ENCODE results near the gene DCAF10. TPM values are rescaled to one million over a fixed set of nuclear protein-coding genes. Genes with fewer than 3 reads are reported as not detected.
"Not testable (repeated sequence)": the region's sequence is repeated elsewhere in the genome, so short reads cannot be mapped to it uniquely, and the experiment has no call there.

DCAF10 gene
- total and polyA plus RNA-seq, 2 donors from 2014 or later, result 10.6 to 28.5 TPM

- TF ChIP-seq, protein P1, sequence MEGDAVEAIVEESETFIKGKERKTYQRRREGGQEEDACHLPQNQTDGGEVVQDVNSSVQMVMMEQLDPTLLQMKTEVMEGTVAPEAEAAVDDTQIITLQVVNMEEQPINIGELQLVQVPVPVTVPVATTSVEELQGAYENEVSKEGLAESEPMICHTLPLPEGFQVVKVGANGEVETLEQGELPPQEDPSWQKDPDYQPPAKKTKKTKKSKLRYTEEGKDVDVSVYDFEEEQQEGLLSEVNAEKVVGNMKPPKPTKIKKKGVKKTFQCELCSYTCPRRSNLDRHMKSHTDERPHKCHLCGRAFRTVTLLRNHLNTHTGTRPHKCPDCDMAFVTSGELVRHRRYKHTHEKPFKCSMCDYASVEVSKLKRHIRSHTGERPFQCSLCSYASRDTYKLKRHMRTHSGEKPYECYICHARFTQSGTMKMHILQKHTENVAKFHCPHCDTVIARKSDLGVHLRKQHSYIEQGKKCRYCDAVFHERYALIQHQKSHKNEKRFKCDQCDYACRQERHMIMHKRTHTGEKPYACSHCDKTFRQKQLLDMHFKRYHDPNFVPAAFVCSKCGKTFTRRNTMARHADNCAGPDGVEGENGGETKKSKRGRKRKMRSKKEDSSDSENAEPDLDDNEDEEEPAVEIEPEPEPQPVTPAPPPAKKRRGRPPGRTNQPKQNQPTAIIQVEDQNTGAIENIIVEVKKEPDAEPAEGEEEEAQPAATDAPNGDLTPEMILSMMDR (IDR thresholded peaks at IDR 0.05; ENCODE audit: borderline replicate concordance, extremely low read depth, insufficient read depth), result no peak
- H3K9ac ChIP-seq (ENCODE audit: low read length in 3 of 3), result no peak overlapping the region
- H3K27me3 ChIP-seq (ENCODE audit: control insufficient read depth, insufficient read depth, low read length), result no peaks in the 10 kb centered on the region
- intact Hi-C loops (cut with DNase I), result no loop called here
- H3K4me3 ChIP-seq (ENCODE audit: low read length in 3 of 3), result no peak overlapping the region
- no peak for DNase-seq
- no peak overlapping the region for H3K27ac ChIP-seq (ENCODE audit: low read depth in 2 of 2, low read length in 2 of 2)
- no peak for FAIRE-seq
- no peaks in the 10 kb centered on the region for H3K4me1 ChIP-seq (ENCODE audit: control insufficient read depth in 2 of 3, insufficient read depth in 2 of 3, low read depth in 1 of 3, low read length in 3 of 3)
- peaks cover 0 to 7% (median 3%) of the 10 kb centered on the region in 3 donors for H3K36me3 ChIP-seq (ENCODE audit: control insufficient read depth in 2 of 3, insufficient read depth in 3 of 3, low read length in 3 of 3)
- H3K9me3 ChIP-seq (ENCODE audit: control insufficient read depth in 2 of 3, insufficient read depth in 1 of 3, low read length in 3 of 3), result no peaks in the 10 kb centered on the region
Measured at GRCh38 chr9:37876376-37876775, 75.8 kb downstream of the DCAF10 start.

- peaks cover 0 to 7% (median 3%) of the 10 kb centered on the region in 3 donors for H3K36me3 ChIP-seq (ENCODE audit: control insufficient read depth in 2 of 3, insufficient read depth in 3 of 3, low read length in 3 of 3)
- H3K27ac ChIP-seq (ENCODE audit: low read depth in 2 of 2, low read length in 2 of 2), result no peak overlapping the region
- no peak overlapping the region for H3K9ac ChIP-seq (ENCODE audit: low read length in 3 of 3)
- DNase-seq, result no peak
- TF ChIP-seq, protein P1 (IDR thresholded peaks at IDR 0.05; ENCODE audit: borderline replicate concordance, extremely low read depth, insufficient read depth), result no peak
- no peaks in the 10 kb centered on the region for H3K4me1 ChIP-seq (ENCODE audit: control insufficient read depth in 2 of 3, insufficient read depth in 2 of 3, low read depth in 1 of 3, low read length in 3 of 3)
- H3K4me3 ChIP-seq (ENCODE audit: low read length in 3 of 3), result no peak overlapping the region
- no peak for FAIRE-seq
- no peaks in the 10 kb centered on the region for H3K27me3 ChIP-seq (ENCODE audit: control insufficient read depth, insufficient read depth, low read length)
- intact Hi-C loops (cut with DNase I), result no loop called here
- H3K9me3 ChIP-seq (ENCODE audit: control insufficient read depth in 2 of 3, insufficient read depth in 1 of 3, low read length in 3 of 3), result no peaks in the 10 kb centered on the region
Measured at GRCh38 chr9:37880916-37881479, 80.4 kb downstream of the DCAF10 start.

DNA sequence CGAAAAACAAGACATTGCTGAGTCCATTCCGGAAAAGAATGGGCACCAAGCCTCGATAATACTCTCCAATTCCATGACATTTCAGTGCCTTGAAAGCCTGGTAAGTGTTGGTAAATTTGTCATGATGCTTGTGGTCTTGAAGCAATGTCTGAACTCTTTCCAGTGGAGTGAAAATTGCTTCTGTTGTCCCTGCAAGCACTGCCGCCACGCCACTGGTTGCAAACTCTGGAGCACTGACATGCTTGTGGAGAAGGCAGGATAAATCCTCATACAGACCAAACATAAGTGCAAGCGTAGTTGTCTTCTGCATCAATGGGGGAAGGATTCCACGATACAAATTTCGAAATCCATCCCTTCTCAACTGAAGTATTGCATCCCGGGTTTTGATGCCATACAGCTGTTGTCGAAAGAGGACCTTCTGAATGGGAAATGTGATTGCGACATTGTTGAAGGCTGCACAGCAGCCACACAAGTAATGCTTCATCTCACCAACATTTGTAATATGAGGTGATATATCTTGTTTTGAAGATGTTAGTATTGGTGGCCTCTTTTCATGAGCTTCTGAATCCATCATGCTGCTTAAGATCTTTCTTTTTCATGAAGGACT, 87.5 kb downstream of the DCAF10 start:
- DNase-seq; intact Hi-C loops (cut with DNase I); H3K9me3 ChIP-seq (ENCODE audit: control insufficient read depth in 2 of 3, insufficient read depth in 1 of 3, low read length in 3 of 3); FAIRE-seq; H3K27me3 ChIP-seq (ENCODE audit: control insufficient read depth, insufficient read depth, low read length); H3K27ac ChIP-seq (ENCODE audit: low read depth in 2 of 2, low read length in 2 of 2); H3K4me1 ChIP-seq (ENCODE audit: control insufficient read depth in 2 of 3, insufficient read depth in 2 of 3, low read depth in 1 of 3, low read length in 3 of 3); H3K36me3 ChIP-seq (ENCODE audit: control insufficient read depth in 2 of 3, insufficient read depth in 3 of 3, low read length in 3 of 3); H3K4me3 ChIP-seq (ENCODE audit: low read length in 3 of 3); H3K9ac ChIP-seq (ENCODE audit: low read length in 3 of 3): not testable (repeated sequence)

- Histone ChIP-seq H3K27me3 (ENCODE audit: control insufficient read depth, insufficient read depth, low read length) (no peaks in the 10 kb centered on the region), H3K9ac (ENCODE audit: low read length in 3 of 3) (no peak overlapping the region), H3K9me3 (ENCODE audit: control insufficient read depth in 2 of 3, insufficient read depth in 1 of 3, low read length in 3 of 3) (no peaks in the 10 kb centered on the region), H3K4me3 (ENCODE audit: low read length in 3 of 3) (no peak overlapping the region), H3K27ac (ENCODE audit: low read depth in 2 of 2, low read length in 2 of 2) (no peak overlapping the region), H3K36me3 (ENCODE audit: control insufficient read depth in 2 of 3, insufficient read depth in 3 of 3, low read length in 3 of 3) (peaks cover 2 to 5% (median 5%) of the 10 kb centered on the region in 3 donors), H3K4me1 (ENCODE audit: control insufficient read depth in 2 of 3, insufficient read depth in 2 of 3, low read depth in 1 of 3, low read length in 3 of 3) (no peaks in the 10 kb centered on the region)
- TF ChIP-seq, protein P1 (IDR thresholded peaks at IDR 0.05; ENCODE audit: borderline replicate concordance, extremely low read depth, insufficient read depth), result no peak
- FAIRE-seq (no peak), DNase-seq (no peak)
- intact Hi-C loops (cut with DNase I), result no loop called here
Measured at GRCh38 chr9:37889536-37889935, 88.9 kb downstream of the DCAF10 start.

- intact Hi-C loops (cut with DNase I); H3K27ac ChIP-seq (ENCODE audit: low read depth in 2 of 2, low read length in 2 of 2); H3K27me3 ChIP-seq (ENCODE audit: control insufficient read depth, insufficient read depth, low read length); H3K4me1 ChIP-seq (ENCODE audit: control insufficient read depth in 2 of 3, insufficient read depth in 2 of 3, low read depth in 1 of 3, low read length in 3 of 3); H3K9ac ChIP-seq (ENCODE audit: low read length in 3 of 3); H3K9me3 ChIP-seq (ENCODE audit: control insufficient read depth in 2 of 3, insufficient read depth in 1 of 3, low read length in 3 of 3); DNase-seq; FAIRE-seq; H3K4me3 ChIP-seq (ENCODE audit: low read length in 3 of 3): not testable (repeated sequence)
- H3K36me3 ChIP-seq (ENCODE audit: control insufficient read depth in 2 of 3, insufficient read depth in 3 of 3, low read length in 3 of 3), result peaks cover 5 to 15% (median 11%) of the 10 kb centered on the region in 3 donors
Measured at GRCh38 chr9:37891042-37891441, 90.4 kb downstream of the DCAF10 start.

All from kidney (tissue), 14 donors.